GM10248 (cell line): Measurements from ENCODE around the gene TUBA1C.

Experiments used
- CTCF ChIA-PET: fragments of 300-600 bp; sonication (Branson Sonifier 250); formaldehyde crosslinking; extraction: SDS; loops from one replicate; lab custom pipeline; 2021; ENCODE audit warnings: antibody characterized with exemption; lab: Yijun Ruan, JAX
- POLR2A ChIA-PET: fragments of 350-650 bp; sonication (Branson Sonifier 250); formaldehyde crosslinking; extraction: SDS; loops from one replicate; lab custom pipeline; 2020; ENCODE audit warnings: antibody characterized with exemption; lab: Yijun Ruan, JAX
- DNase-seq: peaks from one replicate; pipeline ENCODE4 v3.0.0; 2012; ENCODE audit errors: extremely low spot score
- CTCF ChIP-seq: IDR thresholded peaks from 2 replicates; pipeline ENCODE4 v1.5.1; 2012; ENCODE audit warnings: mild to moderate bottlenecking, low read depth; ENCODE audit errors: extremely low read depth, missing control alignments, control extremely low read depth

TUBA1C gene

DNA sequence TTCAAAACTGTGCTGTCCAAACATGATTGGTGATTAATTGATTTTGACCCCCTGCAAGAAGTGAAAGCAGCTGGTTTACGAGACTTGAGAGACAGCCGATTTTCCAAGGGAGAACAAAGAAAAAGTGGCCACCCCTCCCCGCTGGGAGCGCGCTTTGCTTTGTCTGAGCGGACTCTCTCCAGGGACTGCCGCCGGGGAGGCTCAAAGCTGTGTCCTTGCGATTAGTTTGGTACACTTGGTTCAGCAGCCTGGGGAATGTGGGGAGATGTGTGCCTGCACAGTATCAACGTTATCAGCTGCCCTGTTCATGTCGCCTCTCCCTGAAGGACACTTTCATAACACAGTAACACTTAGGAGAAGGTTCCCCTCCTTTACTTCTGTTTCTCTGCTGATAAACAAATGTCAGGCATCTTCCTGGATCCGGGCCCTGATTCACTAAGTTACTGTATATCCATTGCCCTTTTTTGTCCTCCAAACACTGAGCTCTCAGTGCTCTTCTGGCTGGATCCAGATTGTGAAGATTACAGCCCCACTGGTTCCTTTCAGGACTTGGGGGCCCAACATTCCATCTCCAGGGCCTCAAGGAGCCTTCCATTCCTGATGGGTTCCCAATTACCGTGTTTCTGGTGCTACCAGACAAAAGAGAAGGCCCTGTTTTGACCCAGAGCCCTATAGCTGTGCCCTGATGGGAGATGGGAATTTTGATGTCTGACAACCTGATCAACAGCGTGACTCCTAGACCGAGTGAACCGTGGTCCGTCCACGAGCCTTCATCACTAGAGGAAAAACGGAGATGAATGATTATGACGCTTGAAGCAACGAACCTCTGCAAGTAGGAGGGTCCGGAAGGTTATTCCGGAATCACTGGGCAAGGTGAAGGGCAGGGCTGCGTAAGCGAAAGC, 31.7 kb upstream of the TUBA1C start:
- DNase-seq: no peak
- POLR2A ChIA-PET: no interaction called here
- TF ChIP-seq CTCF: no peak
- CTCF ChIA-PET: interaction anchor here (0.9 to 5.4 kb wide), 14 partner anchors 10 to 169 kb away, joined by 3 to 33 read pairs (median 4); partner anchors contain the start of gene DHH

DNA sequence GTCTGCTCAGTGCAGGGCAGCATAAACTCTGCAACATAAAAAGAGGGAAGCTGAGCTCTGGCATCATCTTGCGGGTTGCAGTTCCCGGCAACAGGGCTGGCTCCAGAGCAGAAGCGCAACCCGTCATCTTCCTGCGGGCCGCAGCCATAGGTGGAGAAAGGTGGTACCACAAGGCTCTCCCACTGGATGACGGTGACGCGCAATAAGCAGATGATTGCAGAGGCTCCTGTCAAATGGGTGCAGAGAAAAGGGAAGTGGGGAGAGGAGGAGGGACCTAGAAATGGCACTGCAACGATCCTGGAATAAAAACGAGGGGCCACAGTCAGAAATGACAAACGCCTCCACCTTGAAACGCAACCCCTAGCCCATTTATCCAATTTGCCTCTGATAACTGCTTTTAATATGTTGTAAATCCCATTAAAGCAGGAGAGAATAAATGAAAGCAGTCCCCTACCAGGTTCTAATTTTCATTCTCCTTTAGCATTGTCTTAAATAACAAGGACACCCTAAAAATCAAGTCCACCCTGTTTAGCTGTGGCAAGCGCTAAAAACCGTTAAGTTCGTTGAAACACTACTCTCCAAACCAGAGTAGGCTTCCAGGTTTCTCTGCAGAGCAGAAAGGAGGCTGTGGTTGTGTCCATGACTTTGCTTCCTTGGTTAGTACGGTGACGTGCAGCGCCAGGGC, 30.9 kb upstream of the TUBA1C start:
- no peak for TF ChIP-seq CTCF
- peak; percentile 51 for DNase-seq
- ChIA-PET POLR2A (no interaction called here), CTCF (interaction anchor here (0.9 to 5.4 kb wide), 16 partner anchors 10 to 170 kb away, joined by 3 to 33 read pairs (median 4); partner anchors contain the start of gene DHH)

DNA sequence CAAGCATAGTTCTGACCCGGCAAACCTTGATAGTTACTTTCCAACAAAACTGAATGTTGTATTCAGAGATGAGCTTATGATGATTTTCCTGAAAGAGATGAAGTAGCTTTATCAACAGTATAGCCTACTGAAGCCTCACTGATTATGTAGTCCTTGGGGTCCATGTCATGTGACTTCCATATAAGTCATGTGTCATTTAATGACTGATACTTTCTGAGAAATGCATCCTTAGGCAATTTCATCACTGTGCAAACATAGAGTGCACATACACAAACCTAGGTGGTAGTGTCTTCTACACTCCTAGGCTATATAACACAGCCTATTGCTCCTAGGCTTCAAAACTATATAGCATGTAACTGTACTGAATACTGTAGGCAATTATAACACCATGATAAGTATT, 28.5 kb upstream of the TUBA1C start:
- TF ChIP-seq CTCF: no peak
- DNase-seq: no peak
- CTCF ChIA-PET: interaction anchor here (0.9 to 5.4 kb wide), 12 partner anchors 9 to 172 kb away, joined by 3 to 29 read pairs (median 5); partner anchors contain the start of gene LMBR1L
- POLR2A ChIA-PET: no interaction called here

DNA sequence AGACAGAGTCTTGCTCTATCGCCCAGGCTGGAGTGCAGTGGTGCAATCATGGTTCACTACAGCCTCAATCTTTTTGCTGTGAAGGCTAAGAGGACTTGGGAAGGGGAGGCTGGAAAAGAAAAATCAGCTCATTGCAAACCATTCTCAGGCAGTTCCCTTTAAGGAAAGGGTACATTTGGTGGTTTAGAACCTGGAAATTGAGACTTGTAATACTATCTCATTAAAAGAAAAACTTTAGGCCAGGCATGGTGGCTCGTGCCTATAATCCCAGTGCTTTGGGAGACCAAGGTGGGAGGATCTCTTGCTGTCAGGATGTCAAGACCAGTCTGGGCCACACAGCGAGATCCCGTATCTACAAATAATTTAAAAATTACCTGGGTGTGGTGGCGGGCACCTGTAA, 21.3 kb upstream of the TUBA1C start:
- no peak for DNase-seq
- POLR2A ChIA-PET: interaction anchor here (0.7 kb wide), 1 partner anchor 37 kb away, joined by 3 read pairs; no protein-coding TSS in a partner anchor
- TF ChIP-seq CTCF: no peak
- CTCF ChIA-PET: interaction anchor here (1.0 to 4.1 kb wide), 8 partner anchors 10 to 391 kb away, joined by 3 to 33 read pairs (median 4); no protein-coding TSS in a partner anchor

GRCh38 chr12:49244176-49244575, 20.7 kb upstream of the TUBA1C start:
- no peak for DNase-seq
- TF ChIP-seq CTCF: no peak
- ChIA-PET POLR2A (interaction anchor here (0.6 to 0.7 kb wide), 2 partner anchors 11 to 36 kb away, joined by 3 read pairs; no protein-coding TSS in a partner anchor), CTCF (interaction anchor here (0.8 to 4.1 kb wide), 8 partner anchors 10 to 156 kb away, joined by 3 to 33 read pairs (median 4); no protein-coding TSS in a partner anchor)

GRCh38 chr12:49251357-49251756, 13.5 kb upstream of the TUBA1C start:
- ChIA-PET CTCF (interaction anchor here (0.8 to 2.8 kb wide), 2 partner anchors 12 to 18 kb away, joined by 3 to 12 read pairs; partner anchors contain the start of gene TUBA1C), POLR2A (no interaction called here)
- DNase-seq: no peak
- no peak for TF ChIP-seq CTCF
